IPS-18a (cell line): ENCODE data around the gene ZNF652.

ENCODE experiments used
- H3K27ac ChIP-seq: one replicate; pipeline ENCODE4 v1.5.1; 2013; ENCODE audit warnings: low read length
- H3K27me3 ChIP-seq: one replicate; pipeline ENCODE4 v1.6.1; 2013; ENCODE audit warnings: mild to moderate bottlenecking, low read length; ENCODE audit not compliant: control insufficient read depth, insufficient read depth
- H3K36me3 ChIP-seq: one replicate; pipeline ENCODE4 v1.6.1; 2013; ENCODE audit warnings: low read depth, low read length; ENCODE audit not compliant: control insufficient read depth
- H3K4me1 ChIP-seq: one replicate; pipeline ENCODE4 v1.6.1; 2013; ENCODE audit warnings: low read depth, low read length; ENCODE audit not compliant: control insufficient read depth
- H3K4me3 ChIP-seq: one replicate; pipeline ENCODE4 v1.5.1; 2013; ENCODE audit warnings: low read length
- H3K9ac ChIP-seq: one replicate; pipeline ENCODE4 v1.6.1; 2013; ENCODE audit warnings: mild to moderate bottlenecking, low read length, moderate library complexity
- H3K9me3 ChIP-seq: one replicate; pipeline ENCODE4 v1.6.1; 2013; ENCODE audit warnings: low read depth, low read length; ENCODE audit not compliant: control insufficient read depth

Gene ZNF652

DNA sequence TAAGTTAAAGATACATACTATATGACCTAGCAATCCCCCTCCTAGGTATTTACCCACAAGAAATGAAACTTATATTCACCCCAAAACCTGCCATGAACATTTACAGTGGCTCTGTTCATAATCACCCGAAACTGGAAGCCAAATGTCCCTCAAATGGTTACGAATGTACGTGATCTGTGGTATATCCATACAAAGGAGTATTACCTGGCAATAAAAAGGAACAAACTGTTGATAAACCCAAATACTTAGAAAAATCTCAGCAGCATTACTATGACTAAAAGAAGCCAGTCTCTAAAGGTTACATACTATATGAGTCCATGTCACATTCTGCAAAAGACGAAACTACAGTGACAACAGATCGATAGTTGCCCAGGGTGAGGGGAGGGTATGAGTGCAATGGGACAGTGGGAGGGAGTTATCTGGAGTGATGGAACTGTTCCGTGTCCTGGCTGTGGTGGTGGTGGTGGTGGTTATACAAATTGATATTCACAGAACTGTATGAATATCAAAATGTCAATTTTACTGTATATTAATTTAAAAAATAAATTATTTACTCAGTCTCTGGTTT is 9.4 kb downstream of the ZNF652 start:
- Histone ChIP-seq H3K9ac (no peak overlapping the region), H3K36me3 (no peaks in the 10 kb centered on the region), H3K27ac (no peak overlapping the region), H3K4me3 (no peak overlapping the region), H3K9me3 (no peaks in the 10 kb centered on the region), H3K4me1 (no peaks in the 10 kb centered on the region), H3K27me3 (no peaks in the 10 kb centered on the region)

DNA sequence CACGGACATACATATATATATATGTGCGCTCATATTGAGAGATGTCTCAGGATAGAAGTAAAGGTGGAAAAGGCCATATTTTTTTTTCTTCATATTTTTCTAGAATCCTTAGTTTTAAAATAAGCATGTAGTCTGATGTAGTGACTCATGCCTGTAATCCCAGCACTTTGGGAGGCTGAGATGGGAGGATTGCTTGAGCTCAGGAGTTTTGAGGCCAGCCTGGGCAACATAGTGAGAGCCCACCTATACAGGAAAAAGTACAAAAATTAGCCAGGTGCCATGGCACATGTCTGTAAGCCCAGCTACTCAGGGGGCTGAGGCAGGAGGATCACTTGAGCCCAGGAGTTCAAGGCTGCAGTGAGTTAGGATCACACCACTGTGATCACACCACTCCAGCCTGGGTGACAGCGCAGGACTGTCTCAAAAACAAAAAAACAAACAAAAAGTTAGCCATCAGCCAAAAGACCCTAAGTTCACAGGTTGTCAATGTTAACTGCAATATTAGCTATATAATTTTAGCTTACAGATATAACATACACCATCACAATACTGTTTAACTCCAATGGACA is 10.4 kb downstream of the ZNF652 start:
- Histone ChIP-seq H3K36me3 (no peaks in the 10 kb centered on the region), H3K27ac (no peak overlapping the region), H3K9ac (no peak overlapping the region), H3K27me3 (no peaks in the 10 kb centered on the region), H3K4me3 (no peak overlapping the region), H3K4me1 (no peaks in the 10 kb centered on the region), H3K9me3 (no peaks in the 10 kb centered on the region)

DNA sequence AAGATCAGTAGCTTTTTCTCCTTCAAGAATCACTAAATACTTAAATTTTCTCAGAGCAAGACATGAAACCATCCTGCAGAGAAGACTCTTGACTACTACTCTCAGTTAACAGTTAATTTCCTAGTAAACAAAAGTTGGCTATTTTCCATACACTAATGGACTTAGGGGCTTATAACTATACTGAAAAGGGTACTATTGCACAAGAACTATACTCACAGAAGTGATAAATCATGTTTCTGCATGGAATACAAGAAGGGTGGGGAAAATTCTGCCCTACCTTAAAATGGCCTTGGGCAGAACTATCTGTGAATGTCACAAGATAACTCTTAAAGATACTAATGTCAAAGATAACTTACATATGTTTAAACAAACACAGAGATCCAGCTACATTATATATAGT is 12.5 kb downstream of the ZNF652 start:
- no peaks in the 10 kb centered on the region for H3K4me1 ChIP-seq
- no peaks in the 10 kb centered on the region for H3K9me3 ChIP-seq
- H3K9ac ChIP-seq: no peak overlapping the region
- no peaks in the 10 kb centered on the region for H3K36me3 ChIP-seq
- no peak overlapping the region for H3K27ac ChIP-seq
- H3K4me3 ChIP-seq: no peak overlapping the region
- no peaks in the 10 kb centered on the region for H3K27me3 ChIP-seq

DNA sequence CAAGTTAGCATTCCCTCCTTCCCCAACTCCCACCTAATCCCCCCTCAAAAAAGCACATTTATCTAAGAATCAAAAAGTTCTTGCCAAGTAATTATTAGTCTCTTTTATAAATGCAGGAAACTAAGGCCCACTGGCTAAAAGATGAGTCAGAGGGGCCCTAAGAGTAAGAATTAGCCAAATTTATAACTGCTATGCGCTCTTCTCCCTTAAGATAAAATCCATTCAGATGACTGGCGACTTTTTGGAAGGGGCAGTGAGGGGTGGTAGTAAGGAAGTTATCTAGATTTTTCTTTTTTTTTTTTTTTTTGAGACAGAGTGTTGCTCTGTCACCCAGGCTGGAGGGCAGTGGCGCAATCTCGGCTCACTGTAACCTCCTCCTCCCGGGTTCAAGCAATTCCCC is 17.1 kb downstream of the ZNF652 start:
- Histone ChIP-seq H3K27ac (no peak overlapping the region), H3K4me3 (no peak overlapping the region), H3K36me3 (no peaks in the 10 kb centered on the region), H3K9me3 (no peaks in the 10 kb centered on the region), H3K27me3 (no peaks in the 10 kb centered on the region), H3K4me1 (no peaks in the 10 kb centered on the region), H3K9ac (no peak overlapping the region)

DNA sequence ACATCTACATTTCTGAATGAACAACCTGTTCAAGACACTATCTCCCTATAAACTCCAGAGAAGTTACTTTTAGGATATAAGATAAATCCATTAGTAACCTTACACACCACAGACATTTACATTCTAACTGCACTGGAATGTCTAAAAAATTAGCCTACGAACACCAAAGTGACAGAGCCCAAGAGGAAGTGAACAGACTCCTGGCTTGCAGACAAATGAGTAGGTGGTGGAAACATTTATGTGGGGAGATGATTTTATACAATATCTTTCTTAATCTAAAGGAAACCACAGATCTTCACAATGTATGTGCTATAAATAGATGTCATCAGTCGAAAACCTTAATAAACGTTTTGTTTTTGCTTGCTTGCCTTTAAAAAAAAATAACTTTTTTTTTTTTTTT is 18.8 kb downstream of the ZNF652 start:
- H3K9ac ChIP-seq: no peak overlapping the region
- H3K36me3 ChIP-seq: no peaks in the 10 kb centered on the region
- peaks cover 7% of the 10 kb centered on the region for H3K4me1 ChIP-seq
- H3K27ac ChIP-seq: no peak overlapping the region
- H3K4me3 ChIP-seq: no peak overlapping the region
- no peaks in the 10 kb centered on the region for H3K9me3 ChIP-seq
- H3K27me3 ChIP-seq: no peaks in the 10 kb centered on the region

DNA sequence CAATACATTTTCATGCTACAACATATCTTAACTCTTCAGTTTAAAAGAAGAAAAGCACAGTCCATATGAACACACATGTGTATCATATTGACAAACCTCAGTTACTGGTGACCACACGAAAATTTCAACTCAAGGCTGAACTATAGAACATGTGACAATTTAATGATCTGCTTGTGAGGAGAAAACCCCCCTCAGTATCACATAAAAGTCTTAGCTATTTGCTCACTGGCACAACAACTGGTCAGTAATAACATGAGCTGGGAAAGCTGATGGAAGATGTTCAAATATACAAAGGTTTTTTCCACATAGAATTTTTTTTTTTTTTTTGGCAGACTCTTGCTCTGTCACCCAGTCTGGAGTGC is 19.5 kb downstream of the ZNF652 start:
- no peaks in the 10 kb centered on the region for H3K36me3 ChIP-seq
- peaks cover 7% of the 10 kb centered on the region for H3K4me1 ChIP-seq
- no peak overlapping the region for H3K27ac ChIP-seq
- no peaks in the 10 kb centered on the region for H3K27me3 ChIP-seq
- H3K9ac ChIP-seq: no peak overlapping the region
- H3K9me3 ChIP-seq: no peaks in the 10 kb centered on the region
- no peak overlapping the region for H3K4me3 ChIP-seq

DNA sequence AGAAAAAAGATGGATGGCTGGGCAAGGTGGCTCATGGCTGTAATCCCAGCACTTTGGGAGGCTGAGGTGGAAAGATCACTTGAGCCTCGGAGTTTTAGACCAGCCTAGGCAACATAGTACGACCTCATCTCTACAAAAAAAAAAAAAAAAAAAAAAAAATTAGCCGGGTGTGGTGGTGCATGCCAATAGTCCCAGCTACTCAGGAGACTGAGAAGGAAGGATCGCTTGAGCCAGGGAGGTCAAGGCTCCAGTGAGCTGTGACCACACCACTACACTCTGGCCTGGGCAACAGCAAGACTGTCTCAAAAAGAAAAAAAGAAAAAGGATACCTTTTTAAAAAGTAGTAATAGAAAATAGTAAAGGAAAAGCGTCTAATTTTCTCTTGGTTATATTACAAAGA is 20.7 kb downstream of the ZNF652 start:
- Histone ChIP-seq H3K4me3 (no peak overlapping the region), H3K36me3 (no peaks in the 10 kb centered on the region), H3K27ac (no peak overlapping the region), H3K9me3 (no peaks in the 10 kb centered on the region), H3K4me1 (peaks cover 7% of the 10 kb centered on the region), H3K27me3 (no peaks in the 10 kb centered on the region), H3K9ac (no peak overlapping the region)

DNA sequence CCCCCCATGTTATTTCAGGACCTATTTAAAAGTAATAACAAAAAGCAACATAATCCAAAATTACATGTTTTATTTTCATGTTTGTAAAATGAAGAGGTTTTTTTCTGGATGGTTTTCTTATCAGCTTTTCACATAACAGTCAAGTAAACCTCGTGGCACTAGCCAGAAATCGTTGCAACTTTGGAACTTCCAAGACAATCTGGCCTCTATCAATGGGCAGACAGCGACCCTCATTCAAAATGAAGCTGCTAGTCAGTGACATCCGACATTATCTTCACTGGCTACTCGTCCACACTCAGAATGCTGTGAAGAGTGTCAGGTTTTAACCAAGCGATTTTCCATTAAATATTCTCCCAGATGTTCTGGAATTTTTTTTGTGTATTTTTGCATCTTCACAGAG is 22.7 kb downstream of the ZNF652 start:
- no peaks in the 10 kb centered on the region for H3K36me3 ChIP-seq
- no peaks in the 10 kb centered on the region for H3K27me3 ChIP-seq
- H3K4me3 ChIP-seq: no peak overlapping the region
- peaks cover 7% of the 10 kb centered on the region for H3K4me1 ChIP-seq
- H3K9ac ChIP-seq: no peak overlapping the region
- no peak overlapping the region for H3K27ac ChIP-seq
- no peaks in the 10 kb centered on the region for H3K9me3 ChIP-seq

DNA sequence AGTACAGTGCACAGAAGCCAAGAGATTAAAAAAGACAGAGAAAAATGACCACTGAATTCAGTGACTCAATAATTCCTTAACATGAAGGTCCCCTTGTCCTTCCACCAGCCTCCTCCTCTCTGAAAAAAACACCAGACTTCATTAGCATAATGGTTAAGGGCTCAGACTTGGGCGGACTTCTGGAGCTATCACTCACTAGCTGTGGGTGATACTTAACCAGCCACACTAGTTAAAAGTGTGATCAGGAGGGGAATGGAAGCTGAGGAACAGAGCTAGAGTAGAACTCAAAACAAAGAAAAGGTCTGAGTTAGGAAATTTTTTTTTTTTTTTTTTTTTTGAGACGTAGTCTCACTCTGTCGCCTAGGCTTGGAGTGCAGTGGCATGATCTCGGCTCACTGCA is 23.2 kb downstream of the ZNF652 start:
- Histone ChIP-seq H3K4me1 (peaks cover 7% of the 10 kb centered on the region), H3K27me3 (no peaks in the 10 kb centered on the region), H3K9ac (no peak overlapping the region), H3K36me3 (no peaks in the 10 kb centered on the region), H3K27ac (no peak overlapping the region), H3K9me3 (no peaks in the 10 kb centered on the region), H3K4me3 (no peak overlapping the region)

DNA sequence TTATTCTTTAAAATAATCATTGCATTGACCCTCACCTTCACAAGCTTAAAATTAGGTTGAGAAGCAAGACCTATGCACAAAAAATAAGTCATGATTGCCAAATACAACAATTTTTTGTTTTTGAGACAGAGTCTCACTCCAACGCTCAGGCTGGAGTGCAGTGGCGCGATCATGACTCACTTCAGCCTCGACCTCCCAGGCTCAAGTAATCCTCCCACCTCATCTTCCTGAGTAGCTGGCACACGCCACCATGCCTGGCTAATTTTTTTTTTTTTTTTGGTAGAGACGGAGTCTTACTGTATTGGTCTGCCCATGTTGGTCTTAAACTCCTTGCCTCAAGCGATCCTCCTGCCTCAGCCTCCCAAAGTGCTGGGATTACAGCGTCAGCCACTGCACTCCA is 24.2 kb downstream of the ZNF652 start:
- no peaks in the 10 kb centered on the region for H3K9me3 ChIP-seq
- no peaks in the 10 kb centered on the region for H3K36me3 ChIP-seq
- H3K4me3 ChIP-seq: no peak overlapping the region
- H3K27ac ChIP-seq: no peak overlapping the region
- no peaks in the 10 kb centered on the region for H3K27me3 ChIP-seq
- H3K4me1 ChIP-seq: peaks cover 7% of the 10 kb centered on the region
- no peak overlapping the region for H3K9ac ChIP-seq

DNA sequence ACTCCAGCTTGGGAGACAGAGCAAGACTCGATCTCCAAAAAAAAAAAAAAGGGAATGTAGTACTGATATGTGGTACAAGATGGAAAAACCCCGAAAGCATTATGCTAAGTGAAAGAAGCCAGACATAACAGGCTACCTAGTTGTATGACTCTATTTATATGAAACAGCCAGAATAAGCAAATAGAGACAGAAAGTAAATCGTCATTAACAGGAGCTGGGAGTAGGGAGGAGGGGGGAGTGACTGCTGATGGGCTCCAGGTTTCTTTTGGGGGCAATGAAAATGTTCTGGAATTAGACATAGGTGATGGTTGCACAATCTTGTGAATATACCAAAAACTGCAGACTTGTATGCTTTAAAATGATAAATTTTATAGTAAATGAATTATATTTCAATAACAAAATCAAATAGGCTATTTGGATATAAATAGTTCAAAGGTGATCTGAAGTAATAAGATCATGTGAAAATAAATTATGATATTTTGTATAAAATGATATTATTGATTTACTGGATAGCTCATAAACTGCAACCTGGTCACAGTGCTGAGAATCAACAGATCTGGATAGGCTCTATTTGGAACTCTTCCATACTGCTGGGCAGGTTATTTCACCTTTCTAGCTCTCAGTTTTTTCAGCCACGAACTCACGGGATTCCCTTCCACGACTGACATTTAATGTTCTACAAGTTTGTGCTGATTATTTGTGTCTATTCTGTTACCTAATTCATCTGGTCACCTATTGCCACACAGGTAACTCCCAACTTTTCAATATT is 27.1 kb downstream of the ZNF652 start:
- Histone ChIP-seq H3K36me3 (no peaks in the 10 kb centered on the region), H3K9me3 (no peaks in the 10 kb centered on the region), H3K9ac (no peak overlapping the region), H3K4me3 (no peak overlapping the region), H3K4me1 (peaks cover 7% of the 10 kb centered on the region), H3K27ac (no peak overlapping the region), H3K27me3 (no peaks in the 10 kb centered on the region)

DNA sequence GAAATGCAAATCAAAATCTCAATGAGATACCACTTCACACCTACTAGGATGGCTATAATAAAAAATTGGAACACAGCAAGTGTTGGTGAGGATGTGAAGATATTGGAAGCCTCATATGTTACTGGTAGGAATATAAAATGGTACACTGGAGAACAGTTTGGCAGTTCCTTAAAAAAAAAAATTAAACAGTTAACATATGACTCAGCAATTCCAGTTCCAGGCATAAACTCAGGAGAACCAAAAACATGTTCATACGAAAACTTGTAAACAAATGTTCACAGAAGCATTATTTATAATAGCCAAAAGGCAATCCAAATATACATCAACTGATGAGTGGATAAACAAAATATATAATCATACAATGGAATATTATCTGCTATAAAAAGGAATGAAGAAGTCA is 28.2 kb downstream of the ZNF652 start:
- Histone ChIP-seq H3K9me3 (no peaks in the 10 kb centered on the region), H3K4me1 (peaks cover 12% of the 10 kb centered on the region), H3K36me3 (no peaks in the 10 kb centered on the region), H3K4me3 (no peak overlapping the region), H3K9ac (no peak overlapping the region), H3K27me3 (no peaks in the 10 kb centered on the region), H3K27ac (no peak overlapping the region)
